ENCODE results near the gene RIBC2.

The RIBC2 gene

GRCh38 chr22:45465633-45466032 lies 52.1 kb downstream of the RIBC2 start:
- TF ChIP-seq ZNF274 (IDR thresholded peaks at IDR 0.05; ENCODE audit: low read depth, low read length): no peak

GRCh38 chr22:45468872-45469271 lies 55.4 kb downstream of the RIBC2 start:
- no peak overlapping the region for H3K4me3 ChIP-seq (ENCODE audit: low read length)
- no peak for TF ChIP-seq ZNF274 (IDR thresholded peaks at IDR 0.05; ENCODE audit: low read depth, low read length)

More at GRCh38 chr22:45465633-45466032, 52.1 kb downstream of the RIBC2 start:
- H3K4me3 ChIP-seq (ENCODE audit: low read length): no peak overlapping the region

- TF ChIP-seq ZNF274 (IDR thresholded peaks at IDR 0.05; ENCODE audit: low read depth, low read length): no peak
- no peak overlapping the region for H3K4me3 ChIP-seq (ENCODE audit: low read length)
Measured at GRCh38 chr22:45469281-45470073, 56.0 kb downstream of the RIBC2 start.

- H3K4me3 ChIP-seq (ENCODE audit: low read length): no peak overlapping the region
- TF ChIP-seq ZNF274 (IDR thresholded peaks at IDR 0.05; ENCODE audit: low read depth, low read length): no peak
Measured at GRCh38 chr22:45470871-45471270, 57.4 kb downstream of the RIBC2 start.

- TF ChIP-seq ZNF274 (IDR thresholded peaks at IDR 0.05; ENCODE audit: low read depth, low read length): no peak
- no peak overlapping the region for H3K4me3 ChIP-seq (ENCODE audit: low read length)
Measured at GRCh38 chr22:45472426-45472825, 58.9 kb downstream of the RIBC2 start.

GRCh38 chr22:45473626-45474237 lies 60.2 kb downstream of the RIBC2 start:
- H3K4me3 ChIP-seq (ENCODE audit: low read length): no peak overlapping the region
- TF ChIP-seq ZNF274 (IDR thresholded peaks at IDR 0.05; ENCODE audit: low read depth, low read length): no peak

- H3K4me3 ChIP-seq (ENCODE audit: low read length): no peak overlapping the region
- no peak for TF ChIP-seq ZNF274 (IDR thresholded peaks at IDR 0.05; ENCODE audit: low read depth, low read length)
Measured at GRCh38 chr22:45475063-45475747, 61.7 kb downstream of the RIBC2 start.

- no peak overlapping the region for H3K4me3 ChIP-seq (ENCODE audit: low read length)
- TF ChIP-seq ZNF274 (IDR thresholded peaks at IDR 0.05; ENCODE audit: low read depth, low read length): no peak
Measured at GRCh38 chr22:45475851-45476514, 62.5 kb downstream of the RIBC2 start.

GRCh38 chr22:45476814-45477213 lies 63.3 kb downstream of the RIBC2 start:
- H3K4me3 ChIP-seq (ENCODE audit: low read length): no peak overlapping the region
- no peak for TF ChIP-seq ZNF274 (IDR thresholded peaks at IDR 0.05; ENCODE audit: low read depth, low read length)

GRCh38 chr22:45477366-45478107 lies 64.0 kb downstream of the RIBC2 start:
- TF ChIP-seq ZNF274 (IDR thresholded peaks at IDR 0.05; ENCODE audit: low read depth, low read length): no peak

GRCh38 chr22:45478108-45478771 lies 64.7 kb downstream of the RIBC2 start:
- H3K4me3 ChIP-seq (ENCODE audit: low read length): no peak overlapping the region
- no peak for TF ChIP-seq ZNF274 (IDR thresholded peaks at IDR 0.05; ENCODE audit: low read depth, low read length)

More at GRCh38 chr22:45477366-45478107, 64.0 kb downstream of the RIBC2 start:
- H3K4me3 ChIP-seq (ENCODE audit: low read length): no peak overlapping the region

GRCh38 chr22:45480717-45481116 lies 67.2 kb downstream of the RIBC2 start:
- no peak for TF ChIP-seq ZNF274 (IDR thresholded peaks at IDR 0.05; ENCODE audit: low read depth, low read length)
- no peak overlapping the region for H3K4me3 ChIP-seq (ENCODE audit: low read length)

GRCh38 chr22:45481661-45482060 lies 68.2 kb downstream of the RIBC2 start:
- no peak for TF ChIP-seq ZNF274 (IDR thresholded peaks at IDR 0.05; ENCODE audit: low read depth, low read length)
- H3K4me3 ChIP-seq (ENCODE audit: low read length): no peak overlapping the region
